Left lung (tissue), 10 donors: ENCODE results near the gene MRPS27. TPM values are rescaled to one million over a fixed set of nuclear protein-coding genes. Genes with fewer than 3 reads are reported as not detected.

Experiments used
- ATAC-seq: fragments of 200-7000 bp; cut with Tn5 transposase; one replicate; pipeline ENCODE4 v1.9.1; 2020; ENCODE audit warnings: moderate library complexity
- DNase-seq, 4 donors: peaks; one replicate each; pipeline ENCODE4 v3.0.0-alpha.2; 2013 to 2020
- H3K27ac ChIP-seq, 2 donors: fragments of 200-600 bp; sonication (generic) in 1 of 2; one replicate each; pipeline versions ENCODE4 v1.5.0 to v1.8.0; 2020 to 2021
- H3K27me3 ChIP-seq, 2 donors: fragments of 200-600 bp; sonication (generic) in 1 of 2; one replicate each; pipeline versions ENCODE4 v1.5.0 to v1.8.0; 2020 to 2021
- H3K36me3 ChIP-seq, 2 donors: fragments of 200-600 bp; sonication (generic) in 1 of 2; one replicate each; pipeline versions ENCODE4 v1.5.0 to v1.8.0; 2020 to 2021
- H3K4me1 ChIP-seq, 2 donors: fragments of 200-600 bp; one replicate each; pipeline ENCODE4 v1.8.0; 2021
- H3K4me3 ChIP-seq, 2 donors: fragments of 200-600 bp; sonication (generic) in 1 of 2; one replicate each; pipeline versions ENCODE4 v1.5.0 to v1.8.0; 2020 to 2021; ENCODE audit warnings: mild to moderate bottlenecking in 1 of 2
- H3K9me3 ChIP-seq, 2 donors: fragments of 200-600 bp; sonication (generic) in 1 of 2; one replicate each; pipeline versions ENCODE4 v1.5.0 to v1.8.0; 2020 to 2021
- intact Hi-C, 2 donors: fragments of 100-400 bp; cut with DNase I; formaldehyde crosslinking; loops; one replicate each; pipeline versions ENCODE4 v1.11.2 to v1.14.2; 2022
- polyA plus RNA-seq, 6 donors: library from polyadenylated mRNA; unstranded; fragments of 120-200 nt; gene quantifications; one replicate each; pipeline ENCODE4 v1.2.1, GENCODE V29; 2013; ENCODE audit not compliant: insufficient read length in 6 of 6
- total RNA-seq, 2 donors: library from RNA; stranded (reverse); fragmentation: NEBNext Ultra II Directional; extraction: Animal tissue kit (Norgen Biotek cat#: 25700); gene quantifications; one replicate each; pipeline ENCODE4 v1.2.1, GENCODE V29; 2021
- TF ChIP-seq, protein P1 (sequence below), 2 donors: fragments of 200-600 bp; sonication (generic) in 1 of 2; IDR thresholded peaks; one replicate each; pipeline versions ENCODE4 v1.5.0 to v1.8.0; 2021; ENCODE audit warnings: antibody characterized with exemption in 2 of 2
- donor health status: DM: no; HTN: yes; CAD: no.
- donor health status: DM: no; HTN: no; CAD: no.

Gene MRPS27
- total and polyA plus RNA-seq, 8 donors = 44.1 to 79.8 (median 65.4) TPM

DNA sequence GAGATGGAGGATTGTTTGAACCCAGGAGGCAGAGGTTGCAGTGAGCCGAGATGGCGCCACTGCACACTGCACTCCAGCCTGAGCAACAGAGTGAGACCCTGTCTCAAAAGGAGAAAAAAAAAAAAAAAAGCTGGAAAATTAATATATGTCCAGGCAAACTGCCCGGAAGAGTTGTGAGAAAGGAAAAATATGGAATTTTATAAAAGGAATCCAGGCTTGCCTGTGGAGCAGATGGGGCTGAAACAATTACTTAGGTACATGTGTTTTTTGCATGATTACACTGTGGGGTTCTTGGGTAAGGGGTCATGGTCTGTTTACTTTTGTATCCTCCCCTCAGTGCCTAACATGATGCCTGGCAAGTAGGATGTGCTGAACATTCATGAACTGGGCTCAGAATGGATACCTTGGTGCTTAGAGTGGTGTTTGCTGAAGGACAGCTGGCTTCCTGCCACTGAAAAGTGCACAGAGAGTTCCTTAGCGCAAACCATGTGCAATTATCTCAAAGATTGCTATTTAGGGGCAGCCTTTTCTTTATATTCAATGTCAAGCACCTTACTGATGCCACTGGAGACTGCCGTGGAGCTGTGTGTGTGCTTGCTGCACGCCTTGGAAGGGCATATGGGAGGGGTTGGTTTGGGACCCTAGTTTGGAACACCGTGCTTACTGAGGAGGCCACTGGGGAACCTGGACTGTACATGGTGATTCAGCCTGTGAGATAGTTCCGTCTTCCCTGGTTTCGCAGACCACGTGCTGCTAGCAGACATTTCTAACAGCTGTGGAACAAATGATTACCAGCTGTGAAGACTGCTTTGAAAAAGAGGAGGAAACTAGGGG lies 134.3 kb downstream of the MRPS27 start:
- ATAC-seq (no peak), DNase-seq (no peak)
- Histone ChIP-seq H3K9me3 (no peaks in the 10 kb centered on the region), H3K4me3 (no peak overlapping the region), H3K27ac (no peak overlapping the region), H3K4me1 (no peaks in the 10 kb centered on the region), H3K27me3 (peaks cover 0 to 8% of the 10 kb centered on the region in 2 donors), H3K36me3 (no peaks in the 10 kb centered on the region)
- TF ChIP-seq, protein P1, sequence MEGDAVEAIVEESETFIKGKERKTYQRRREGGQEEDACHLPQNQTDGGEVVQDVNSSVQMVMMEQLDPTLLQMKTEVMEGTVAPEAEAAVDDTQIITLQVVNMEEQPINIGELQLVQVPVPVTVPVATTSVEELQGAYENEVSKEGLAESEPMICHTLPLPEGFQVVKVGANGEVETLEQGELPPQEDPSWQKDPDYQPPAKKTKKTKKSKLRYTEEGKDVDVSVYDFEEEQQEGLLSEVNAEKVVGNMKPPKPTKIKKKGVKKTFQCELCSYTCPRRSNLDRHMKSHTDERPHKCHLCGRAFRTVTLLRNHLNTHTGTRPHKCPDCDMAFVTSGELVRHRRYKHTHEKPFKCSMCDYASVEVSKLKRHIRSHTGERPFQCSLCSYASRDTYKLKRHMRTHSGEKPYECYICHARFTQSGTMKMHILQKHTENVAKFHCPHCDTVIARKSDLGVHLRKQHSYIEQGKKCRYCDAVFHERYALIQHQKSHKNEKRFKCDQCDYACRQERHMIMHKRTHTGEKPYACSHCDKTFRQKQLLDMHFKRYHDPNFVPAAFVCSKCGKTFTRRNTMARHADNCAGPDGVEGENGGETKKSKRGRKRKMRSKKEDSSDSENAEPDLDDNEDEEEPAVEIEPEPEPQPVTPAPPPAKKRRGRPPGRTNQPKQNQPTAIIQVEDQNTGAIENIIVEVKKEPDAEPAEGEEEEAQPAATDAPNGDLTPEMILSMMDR (IDR thresholded peaks at IDR 0.05) = no peak
- intact Hi-C loops = no loop called here

DNA sequence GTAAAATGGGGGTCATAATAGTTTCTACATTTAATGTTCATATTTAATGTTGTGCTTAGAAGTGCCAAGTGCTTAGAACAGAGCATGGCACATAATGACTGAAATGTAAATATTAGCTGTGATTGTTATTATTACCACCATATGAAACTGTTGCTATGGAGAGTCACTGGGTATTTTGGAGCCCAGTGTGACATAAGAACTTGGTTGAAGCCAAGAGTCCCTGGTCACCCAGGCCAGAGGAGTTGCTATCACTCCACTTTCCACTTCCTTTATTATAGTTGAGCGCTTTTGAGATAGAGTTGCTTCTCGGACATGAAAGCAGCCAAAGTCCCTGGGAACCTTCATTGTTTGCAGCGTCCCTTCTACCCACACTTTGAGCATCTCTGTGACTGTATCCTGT lies 135.6 kb downstream of the MRPS27 start:
- ATAC-seq (no peak), DNase-seq (peak in 1 of 4 donors; percentile 13)
- Histone ChIP-seq H3K27me3 (peaks cover 0 to 16% of the 10 kb centered on the region in 2 donors), H3K36me3 (no peaks in the 10 kb centered on the region), H3K9me3 (no peaks in the 10 kb centered on the region), H3K4me1 (peaks cover 0 to 2% of the 10 kb centered on the region in 2 donors), H3K4me3 (no peak overlapping the region), H3K27ac (no peak overlapping the region)
- intact Hi-C loops = no loop called here
- TF ChIP-seq, protein P1 (IDR thresholded peaks at IDR 0.05) = no peak

DNA sequence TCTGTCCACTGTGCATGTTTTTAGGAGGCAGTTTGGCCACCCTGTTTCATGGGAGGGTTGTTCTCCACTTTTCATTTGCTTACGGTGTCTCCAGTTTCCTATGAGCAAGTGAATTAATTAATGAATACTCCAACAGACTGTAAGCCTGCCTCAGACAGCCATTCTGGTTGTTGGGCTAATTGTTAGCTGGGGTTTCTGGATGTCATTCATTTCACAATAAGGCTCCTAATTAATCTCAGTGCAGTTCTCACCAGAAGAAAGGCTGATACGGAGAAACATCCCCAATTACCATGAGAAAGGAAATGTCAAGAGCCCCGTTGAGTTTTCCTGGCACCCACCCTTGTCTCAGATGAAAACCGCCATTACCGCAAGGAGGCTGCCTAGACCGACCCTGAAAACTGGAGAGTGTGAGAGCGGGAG lies 136.9 kb downstream of the MRPS27 start:
- intact Hi-C loops = no loop called here
- Histone ChIP-seq H3K27ac (no peak overlapping the region), H3K36me3 (no peaks in the 10 kb centered on the region), H3K9me3 (no peaks in the 10 kb centered on the region), H3K27me3 (peaks cover 0 to 21% of the 10 kb centered on the region in 2 donors), H3K4me3 (no peak overlapping the region), H3K4me1 (peaks cover 0 to 2% of the 10 kb centered on the region in 2 donors)
- ATAC-seq (no peak), DNase-seq (no peak)
- TF ChIP-seq, protein P1 (IDR thresholded peaks at IDR 0.05) = no peak

DNA sequence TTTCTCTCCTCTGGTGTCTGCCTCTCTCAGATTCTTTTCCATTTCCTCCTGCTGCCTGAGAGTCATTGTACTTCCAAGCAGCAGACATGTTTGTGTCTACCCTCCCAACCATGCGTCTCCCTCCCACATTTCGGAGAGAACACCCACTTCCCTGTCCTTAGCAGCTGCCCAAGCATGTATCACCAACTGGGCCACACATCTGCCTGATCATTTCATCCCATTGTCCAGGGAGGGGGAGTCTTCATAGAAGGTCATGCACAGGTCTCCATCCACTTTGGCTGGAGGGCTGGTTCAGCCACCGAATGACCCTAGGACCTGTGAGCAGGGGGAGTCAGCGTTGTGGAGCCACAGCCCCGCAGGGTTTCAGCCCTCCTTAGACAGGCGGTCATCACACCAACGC lies 137.4 kb downstream of the MRPS27 start:
- H3K27me3 ChIP-seq = peaks cover 0 to 21% of the 10 kb centered on the region in 2 donors
- TF ChIP-seq, protein P1 (IDR thresholded peaks at IDR 0.05) = no peak
- no peaks in the 10 kb centered on the region for H3K9me3 ChIP-seq
- H3K4me1 ChIP-seq = peaks cover 0 to 2% of the 10 kb centered on the region in 2 donors
- H3K36me3 ChIP-seq = no peaks in the 10 kb centered on the region
- intact Hi-C loops = no loop called here
- no peak overlapping the region for H3K4me3 ChIP-seq
- DNase-seq = no peak
- no peak overlapping the region for H3K27ac ChIP-seq
- no peak for ATAC-seq

DNA sequence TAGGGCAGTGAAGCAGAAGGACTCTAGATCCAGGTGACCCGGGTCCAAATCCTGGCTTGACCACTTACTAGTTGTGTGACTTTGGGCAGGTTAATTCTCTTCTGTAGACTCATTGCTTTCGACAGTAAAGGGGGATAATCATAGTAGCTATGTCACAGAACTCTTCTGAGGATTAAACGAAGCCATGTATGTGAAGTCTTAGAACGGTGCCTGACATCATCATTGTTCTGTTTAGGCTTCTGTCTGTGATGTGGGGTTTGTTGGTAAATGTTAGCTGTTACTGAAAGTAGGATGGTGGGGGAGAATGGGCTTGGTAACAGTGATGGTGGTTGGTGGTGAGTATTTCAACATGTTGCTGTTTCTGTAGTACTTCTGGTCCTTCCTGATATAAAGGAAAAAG lies 139.1 kb downstream of the MRPS27 start:
- Histone ChIP-seq H3K27ac (no peak overlapping the region), H3K4me3 (no peak overlapping the region), H3K4me1 (peaks cover 0 to 2% of the 10 kb centered on the region in 2 donors), H3K36me3 (no peaks in the 10 kb centered on the region), H3K9me3 (no peaks in the 10 kb centered on the region), H3K27me3 (peaks cover 0 to 21% of the 10 kb centered on the region in 2 donors)
- TF ChIP-seq, protein P1 (IDR thresholded peaks at IDR 0.05) = no peak
- ATAC-seq (no peak), DNase-seq (no peak)
- intact Hi-C loops = no loop called here
